Measurements from ENCODE around the gene KLHL3.

- TF ChIP-seq CTCF (IDR thresholded peaks at IDR 0.05), result no peak
- TF ChIP-seq EP300 (IDR thresholded peaks at IDR 0.05), result no peak
Measured at GRCh38 chr5:137757634-137758033, 21.7 kb upstream of the KLHL3 start.

All from suprapubic skin (tissue), 3 donors.